OCI-LY1 (cell line): Measurements from ENCODE around the gene DNMBP.

Experiments used
- H2AFZ ChIP-seq: fragments of 200-600 bp; sonication (generic), shearing (Covaris generic); 2 replicates; pipeline ENCODE4 v1.6.0; 2014; ENCODE audit warnings: antibody characterized with exemption, mild to moderate bottlenecking, low read length
- H3F3A ChIP-seq: fragments of 200-600 bp; sonication (generic), shearing (Covaris generic); 2 replicates; pipeline ENCODE4 v1.6.0; 2014; ENCODE audit warnings: mild to moderate bottlenecking, antibody characterized with exemption, low read length, moderate library complexity; ENCODE audit not compliant: insufficient read depth
- H3K27ac ChIP-seq: fragments of 200-600 bp; sonication (generic); 2 replicates; pipeline ENCODE4 v1.5.1; 2014; ENCODE audit warnings: low read length, mixed run types, mild to moderate bottlenecking, low read depth; ENCODE audit not compliant: poor library complexity, severe bottlenecking
- H3K27me3 ChIP-seq: fragments of 200-600 bp; sonication (generic); 2 replicates; pipeline ENCODE4 v1.6.0; 2014; ENCODE audit warnings: antibody characterized with exemption, mild to moderate bottlenecking, low read length, moderate library complexity; ENCODE audit not compliant: insufficient read depth
- H3K36me3 ChIP-seq: fragments of 200-600 bp; sonication (generic); 2 replicates; pipeline ENCODE4 v1.6.1; 2014; ENCODE audit warnings: mild to moderate bottlenecking, antibody characterized with exemption, low read length, moderate library complexity, mixed read lengths; ENCODE audit not compliant: insufficient read depth
- H3K4me1 ChIP-seq: fragments of 200-600 bp; sonication (generic); 2 replicates; pipeline ENCODE4 v1.5.1; 2014; ENCODE audit warnings: mild to moderate bottlenecking, low read length, moderate library complexity; ENCODE audit not compliant: insufficient read depth, severe bottlenecking
- H3K4me2 ChIP-seq: fragments of 200-600 bp; sonication (generic), shearing (Covaris generic); 2 replicates; pipeline ENCODE4 v1.6.1; 2014; ENCODE audit warnings: low read length
- H3K4me3 ChIP-seq: fragments of 200-600 bp; sonication (generic); 2 replicates; pipeline ENCODE4 v1.5.1; 2014; ENCODE audit warnings: low read length, low read depth, mild to moderate bottlenecking, mixed read lengths; ENCODE audit not compliant: poor library complexity, severe bottlenecking
- H3K79me2 ChIP-seq: fragments of 200-600 bp; shearing (Covaris generic); 2 replicates; pipeline ENCODE4 v1.6.1; 2016; ENCODE audit warnings: mixed run types, low read length, mixed read lengths; ENCODE audit not compliant: insufficient read depth
- H3K9ac ChIP-seq: fragments of 200-600 bp; sonication (generic), shearing (Covaris generic); 2 replicates; pipeline ENCODE4 v1.6.1; 2014; ENCODE audit warnings: mild to moderate bottlenecking, low read length, mixed read lengths
- H3K9me2 ChIP-seq: fragments of 200-600 bp; sonication (generic), shearing (Covaris generic); 2 replicates; pipeline ENCODE4 v1.6.1; 2014; ENCODE audit warnings: low read depth, mild to moderate bottlenecking, low read length, mixed read lengths
- H3K9me3 ChIP-seq: fragments of 200-600 bp; shearing (Covaris generic); 2 replicates; pipeline ENCODE4 v1.6.1; 2014; ENCODE audit warnings: low read length, mixed read lengths
- H4K20me1 ChIP-seq: fragments of 200-600 bp; sonication (generic), shearing (Covaris generic); 2 replicates; pipeline ENCODE4 v1.6.0; 2016; ENCODE audit warnings: mild to moderate bottlenecking, low read length; ENCODE audit not compliant: insufficient read depth
- CTCF ChIP-seq: fragments of 200-600 bp; sonication (generic), shearing (Covaris generic); IDR thresholded peaks from 2 replicates; pipeline ENCODE4 v1.5.1; 2017; ENCODE audit warnings: mild to moderate bottlenecking, antibody characterized with exemption, low read length, moderate library complexity, mixed read lengths
- EZH2 ChIP-seq: fragments of 200-600 bp; sonication (generic), shearing (Covaris generic); IDR thresholded peaks from 2 replicates; pipeline ENCODE4 v1.8.0; 2017; ENCODE audit warnings: borderline replicate concordance, mixed run types, mild to moderate bottlenecking, antibody characterized with exemption, low read length, moderate library complexity, mixed read lengths

The DNMBP gene

DNA sequence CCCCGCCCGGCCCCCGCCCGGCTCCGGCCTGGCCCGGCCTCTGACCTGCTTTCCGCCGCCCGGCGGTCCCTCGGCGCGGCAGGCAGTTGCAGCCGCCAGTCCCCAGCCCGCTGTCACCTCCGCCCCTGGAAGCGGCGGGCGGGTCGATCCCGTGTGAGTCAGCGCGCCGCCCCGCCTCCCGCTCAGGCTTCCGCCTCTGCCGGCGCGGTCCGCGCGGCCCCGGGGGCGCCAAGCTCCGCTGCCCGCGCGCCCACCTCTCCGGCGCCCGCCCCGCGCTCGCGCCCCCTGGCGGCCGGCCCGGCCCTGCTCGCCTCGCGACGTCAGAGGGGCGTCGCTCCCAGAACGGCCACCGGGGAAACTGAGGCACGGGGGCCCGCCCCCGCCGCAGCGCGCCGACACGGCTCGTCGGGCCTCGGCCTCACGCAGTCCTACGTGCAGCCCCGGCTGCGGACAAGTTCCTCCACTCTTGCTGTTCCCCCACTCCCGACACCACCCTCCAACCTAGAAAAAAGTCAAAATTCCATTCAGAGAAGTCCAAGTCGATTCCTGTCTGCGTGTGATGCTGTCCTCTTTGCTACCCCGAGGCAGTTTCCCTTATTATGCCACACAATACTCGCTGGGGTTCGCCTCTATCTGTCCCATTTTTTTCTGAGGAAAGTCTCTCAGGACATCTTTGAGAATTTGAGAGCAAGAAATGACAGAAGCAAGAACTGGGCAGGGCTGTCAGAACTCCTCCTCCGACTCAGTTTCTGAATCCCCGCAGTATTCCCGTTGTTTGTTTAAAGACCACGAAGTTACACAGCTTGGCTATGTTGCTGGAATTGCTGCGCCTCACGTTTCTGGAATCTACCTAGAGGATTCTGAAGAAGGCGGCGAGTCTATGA, at the start of gene DNMBP:
DNMBP (minus strand) TSS at position 155 of the 884 bp plus-strand sequence. CDS start 37,823 bp downstream, outside the sequence.
- Histone ChIP-seq H3K27ac (peak within 1 kb of the TSS; percentile 89), H3F3A (no peaks in the 10 kb centered on the region), H3K36me3 (no peaks in the 10 kb centered on the region), H3K4me1 (peaks cover 66% of the 10 kb centered on the region), H4K20me1 (no peaks in the 10 kb centered on the region), H3K9me3 (no peaks in the 10 kb centered on the region), H3K27me3 (no peaks in the 10 kb centered on the region), H3K79me2 (peaks cover 44% of the 10 kb centered on the region), H3K9me2 (no peaks in the 10 kb centered on the region), H3K9ac (peak within 1 kb of the TSS; percentile 91), H3K4me3 (peak within 1 kb of the TSS; percentile 98), H3K4me2 (peak within 1 kb of the TSS; percentile 94), H2AFZ (0 out of 2 replicates have a peak within 1 kb of the TSS, but pooled peaks have one; percentile 30)
- TF ChIP-seq EZH2 (no peak), CTCF (peak; percentile 34)

DNA sequence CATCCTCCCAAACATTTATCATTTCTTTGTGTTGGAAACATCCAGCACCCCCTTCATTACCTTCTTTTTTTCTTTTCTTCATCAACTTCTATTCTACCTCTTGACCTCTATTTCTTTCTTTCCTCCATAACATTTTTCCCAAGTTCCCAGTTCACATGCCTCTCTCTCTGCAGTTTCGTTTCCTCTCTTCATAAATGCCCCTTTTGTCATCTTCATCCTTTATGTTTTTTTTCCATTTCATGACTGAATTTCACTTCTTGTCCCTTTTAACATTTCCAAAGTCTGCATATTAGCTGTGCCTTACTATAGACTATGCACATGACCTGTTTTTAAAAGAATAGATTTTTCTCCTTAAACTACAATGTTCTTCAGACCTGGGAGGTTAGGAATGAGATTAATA, 48.2 kb upstream of the DNMBP start:
- Histone ChIP-seq H3K27me3 (no peaks in the 10 kb centered on the region), H3K9me3 (no peaks in the 10 kb centered on the region), H3K36me3 (no peaks in the 10 kb centered on the region), H2AFZ (no peak overlapping the region), H3K4me2 (no peak overlapping the region), H3K27ac (no peak overlapping the region), H3K9me2 (no peaks in the 10 kb centered on the region), H3K79me2 (no peaks in the 10 kb centered on the region), H3K9ac (no peak overlapping the region), H3K4me3 (no peak overlapping the region), H3K4me1 (no peaks in the 10 kb centered on the region), H4K20me1 (no peaks in the 10 kb centered on the region), H3F3A (no peaks in the 10 kb centered on the region)
- no peak for TF ChIP-seq EZH2
- no peak for TF ChIP-seq CTCF

DNA sequence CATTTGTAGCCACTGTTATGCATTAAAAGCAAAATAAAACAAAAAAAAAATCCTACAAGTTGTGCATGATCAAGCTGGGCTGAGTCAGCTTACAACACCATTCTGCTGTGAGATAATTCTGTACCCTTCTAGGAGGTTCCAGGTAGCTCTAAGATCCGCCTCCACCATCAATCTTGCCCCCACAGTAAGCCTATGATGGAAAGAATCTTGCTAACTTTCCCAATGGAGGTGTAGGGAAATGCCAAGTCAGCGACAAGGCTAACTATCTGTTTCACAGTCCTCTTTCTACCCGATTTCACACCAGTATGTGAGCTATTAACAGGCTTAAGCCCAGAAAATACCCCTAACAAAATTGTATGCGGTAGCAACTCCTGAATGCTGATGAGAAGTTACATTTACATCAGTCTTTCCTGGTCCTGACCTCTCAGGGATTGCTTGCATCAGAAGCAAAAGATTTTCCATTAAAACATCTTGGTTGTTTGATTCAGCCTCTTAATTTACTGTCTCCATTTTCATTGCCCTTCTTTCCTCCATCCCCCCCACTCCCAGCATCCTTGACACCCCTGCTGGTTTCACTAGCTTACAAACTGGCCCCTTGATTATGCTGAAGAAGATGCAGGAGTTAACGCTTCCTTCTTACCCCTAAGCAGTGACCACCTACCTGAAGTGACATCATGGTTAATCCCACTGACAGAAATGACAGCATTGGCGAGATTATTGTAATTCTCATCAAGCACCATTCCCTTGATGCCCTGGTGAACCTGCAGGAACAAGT, 44.1 kb upstream of the DNMBP start:
- H3K27me3 ChIP-seq: no peaks in the 10 kb centered on the region
- no peaks in the 10 kb centered on the region for H3F3A ChIP-seq
- H4K20me1 ChIP-seq: no peaks in the 10 kb centered on the region
- H3K9ac ChIP-seq: no peak overlapping the region
- H2AFZ ChIP-seq: no peak overlapping the region
- no peaks in the 10 kb centered on the region for H3K79me2 ChIP-seq
- no peaks in the 10 kb centered on the region for H3K4me1 ChIP-seq
- TF ChIP-seq CTCF (no peak), EZH2 (no peak)
- no peaks in the 10 kb centered on the region for H3K9me3 ChIP-seq
- H3K27ac ChIP-seq: no peak overlapping the region
- H3K4me2 ChIP-seq: no peak overlapping the region
- no peaks in the 10 kb centered on the region for H3K9me2 ChIP-seq
- H3K36me3 ChIP-seq: no peaks in the 10 kb centered on the region
- no peak overlapping the region for H3K4me3 ChIP-seq
